Thoracic aorta (tissue), 2 donors: Measurements from ENCODE around the gene SEPHS1. TPM values are rescaled to one million over a fixed set of nuclear protein-coding genes. Genes with fewer than 3 reads are reported as not detected.

Experiments
- ATAC-seq: fragments of 150-250 bp; one replicate; pipeline ENCODE4 v1.8.0; 2017; ENCODE audit warnings: low read depth; ENCODE audit not compliant: insufficient number of reproducible peaks, low FRiP score
- DNase-seq: peaks from one replicate; pipeline ENCODE4 v3.0.0-alpha.2; 2020; ENCODE audit warnings: low spot score
- H3K27ac ChIP-seq, 2 donors: fragments of 200-600 bp; sonication (generic); 1 replicate in 1 of 2; 2 replicates in 1 of 2; pipeline ENCODE4 v1.5.1; 2016; ENCODE audit warnings: mild to moderate bottlenecking in 2 of 2, moderate library complexity in 2 of 2
- H3K27me3 ChIP-seq: fragments of 200-600 bp; sonication (generic); replicated peaks from 2 replicates; pipeline ENCODE4 v1.6.0; 2016; ENCODE audit warnings: mild to moderate bottlenecking; ENCODE audit not compliant: insufficient read depth
- H3K36me3 ChIP-seq: fragments of 200-600 bp; sonication (generic); one replicate; pipeline ENCODE4 v1.5.1; 2016
- H3K4me1 ChIP-seq, 2 donors: fragments of 200-600 bp; sonication (generic); 1 replicate in 1 of 2; 2 replicates in 1 of 2; pipeline versions ENCODE4 v1.5.1 to v1.6.0; 2016; ENCODE audit warnings: low read depth in 2 of 2, mild to moderate bottlenecking in 1 of 2; ENCODE audit not compliant: control insufficient read depth in 1 of 2
- H3K4me3 ChIP-seq: fragments of 200-600 bp; sonication (generic); 2 replicates; pipeline ENCODE4 v1.5.1; 2016; ENCODE audit warnings: mild to moderate bottlenecking
- H3K9me3 ChIP-seq: fragments of 200-600 bp; sonication (generic); 2 replicates; pipeline ENCODE4 v1.5.1; 2016
- CTCF ChIP-seq: fragments of 200-600 bp; sonication (generic); IDR thresholded peaks from one replicate; pipeline ENCODE4 v1.5.1; 2019; ENCODE audit warnings: antibody characterized with exemption
- total RNA-seq, 2 donors: library from RNA; depleted of rRNA; stranded (reverse); fragments of >200 nt; gene quantifications; one replicate each; pipeline versions ENCODE4 v1.1.0 to v1.2.3, GENCODE V29; 2016

The SEPHS1 gene
- total RNA-seq, 2 donors from 2014 or later = 24.8 to 68.6 TPM

GRCh38 chr10:13349463-13350274 lies 1.6 kb upstream of the SEPHS1 start:
- no peaks in the 10 kb centered on the region for H3K9me3 ChIP-seq
- no peaks in the 10 kb centered on the region for H3K36me3 ChIP-seq
- DNase-seq (no peak), ATAC-seq (no peak)
- H3K27ac ChIP-seq = peak overlapping the region; percentile 74 to 93
- no peak for TF ChIP-seq CTCF
- H3K4me1 ChIP-seq = peaks cover 14 to 26% of the 10 kb centered on the region in 2 donors
- peaks cover 7% of the 10 kb centered on the region for H3K27me3 ChIP-seq
- peak overlapping the region; percentile 96 for H3K4me3 ChIP-seq

GRCh38 chr10:13347500-13348156 lies 465 bp downstream of the SEPHS1 start:
- Histone ChIP-seq H3K9me3 (no peaks in the 10 kb centered on the region), H3K36me3 (no peaks in the 10 kb centered on the region), H3K4me1 (peaks cover 14 to 34% of the 10 kb centered on the region in 2 donors), H3K4me3 (peak overlapping the region; percentile 96), H3K27me3 (peaks cover 7% of the 10 kb centered on the region), H3K27ac (peak overlapping the region; percentile 92 to 93)
- no peak for TF ChIP-seq CTCF
- peak; percentile 46 for ATAC-seq
- DNase-seq = peak; percentile 52

GRCh38 chr10:13347043-13347499 lies 1.0 kb downstream of the SEPHS1 start:
- DNase-seq (no peak), ATAC-seq (no peak)
- Histone ChIP-seq H3K27me3 (peaks cover 7% of the 10 kb centered on the region), H3K9me3 (no peaks in the 10 kb centered on the region), H3K27ac (peak overlapping the region; percentile 92 to 93), H3K4me1 (peaks cover 14 to 36% of the 10 kb centered on the region in 2 donors), H3K4me3 (peak overlapping the region; percentile 96), H3K36me3 (no peaks in the 10 kb centered on the region)
- no peak for TF ChIP-seq CTCF

GRCh38 chr10:13346283-13347042 lies 1.6 kb downstream of the SEPHS1 start:
- DNase-seq (no peak), ATAC-seq (no peak)
- H3K9me3 ChIP-seq = no peaks in the 10 kb centered on the region
- H3K27me3 ChIP-seq = peaks cover under 1% of the 10 kb centered on the region
- H3K27ac ChIP-seq = peak overlapping the region; percentile 92 to 93
- peak overlapping the region; percentile 96 for H3K4me3 ChIP-seq
- no peak for TF ChIP-seq CTCF
- peaks cover 14 to 36% of the 10 kb centered on the region in 2 donors for H3K4me1 ChIP-seq
- no peaks in the 10 kb centered on the region for H3K36me3 ChIP-seq
